SK-N-MC (cell line): ENCODE results near the gene UGP2.
"Not testable (repeated sequence)": the region's sequence is repeated elsewhere in the genome, so short reads cannot be mapped to it uniquely, and the experiment has no call there.

Experiments
- DNase-seq: peaks from one replicate; pipeline ENCODE4 v3.0.0-alpha.2; 2011; ENCODE audit warnings: low read depth, low spot score
- H3K27ac ChIP-seq: fragments of 200-600 bp; sonication (generic); 2 replicates; pipeline ENCODE4 v1.5.1; 2016; ENCODE audit warnings: mixed run types
- H3K36me3 ChIP-seq: fragments of 200-600 bp; sonication (generic); 2 replicates; pipeline ENCODE4 v1.6.1; 2017; ENCODE audit warnings: antibody characterized with exemption, low read length, mixed read lengths; ENCODE audit not compliant: insufficient read depth
- H3K4me3 ChIP-seq: fragments of 200-600 bp; sonication (generic); 2 replicates; pipeline ENCODE4 v1.5.1; 2016
- H3K9ac ChIP-seq: fragments of 200-600 bp; sonication (generic); 2 replicates; pipeline ENCODE4 v1.8.0; 2017; ENCODE audit warnings: mixed run types, mixed read lengths; ENCODE audit not compliant: insufficient read length
- H3K9me3 ChIP-seq: fragments of 200-600 bp; sonication (generic); 2 replicates; pipeline ENCODE4 v1.6.1; 2017; ENCODE audit warnings: low read depth, mild to moderate bottlenecking, antibody characterized with exemption, low read length, moderate library complexity, mixed read lengths
- EZH2 ChIP-seq: fragments of 200-600 bp; sonication (generic); IDR thresholded peaks from one replicate; pipeline ENCODE4 v1.6.1; 2017; ENCODE audit warnings: antibody characterized with exemption
- FOXP2 ChIP-seq: optimal IDR thresholded peaks from 2 replicates; pipeline ENCODE3; 2011; ENCODE audit warnings: mild to moderate bottlenecking, moderate library complexity; ENCODE audit not compliant: insufficient read depth; ENCODE audit errors: extremely low read length, control extremely low read depth
- POLR2AphosphoS5 ChIP-seq: IDR thresholded peaks from 2 replicates; pipeline ENCODE4 v1.6.1; 2012; ENCODE audit warnings: mild to moderate bottlenecking, low read depth, low read length, borderline replicate concordance

Gene UGP2

DNA sequence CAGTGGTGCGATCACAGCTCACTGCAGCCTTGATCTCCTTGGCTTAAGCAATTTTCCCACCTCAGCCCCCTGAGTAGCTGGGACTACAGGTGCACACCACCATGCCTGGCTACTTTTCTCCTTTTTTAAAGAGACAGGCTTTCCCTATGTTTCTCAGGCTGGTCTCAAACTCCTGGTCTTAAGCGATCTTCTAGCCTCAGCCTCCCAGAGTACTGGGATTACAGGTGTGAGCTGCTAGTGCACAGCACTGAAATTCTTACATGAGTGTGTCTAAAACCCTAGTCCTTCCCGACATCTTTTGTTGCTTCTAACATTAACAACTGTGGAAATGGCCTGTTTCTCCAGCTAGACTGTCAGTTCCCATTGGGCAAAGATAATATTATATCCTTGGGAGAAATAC lies 2.9 kb downstream of the UGP2 start:
- Histone ChIP-seq H3K36me3 (peaks cover 5% of the 10 kb centered on the region; the same call in 1 of the 2 replicates), H3K9me3 (no peaks in the 10 kb centered on the region; the same call in 1 of the 2 replicates), H3K4me3 (no peak overlapping the region), H3K9ac (no peak overlapping the region), H3K27ac (no peak overlapping the region)
- TF ChIP-seq EZH2 (no peak), FOXP2 (no peak), POLR2AphosphoS5 (no peak)
- no peak for DNase-seq

- Histone ChIP-seq H3K9ac (no peak overlapping the region), H3K36me3 (peaks cover 5% of the 10 kb centered on the region; the same call in 1 of the 2 replicates), H3K9me3 (no peaks in the 10 kb centered on the region; the same call in 1 of the 2 replicates), H3K4me3 (no peak overlapping the region), H3K27ac (peak overlapping the region; percentile 85; the same call in 1 of the 2 replicates)
- TF ChIP-seq POLR2AphosphoS5: no peak
- no peak for TF ChIP-seq EZH2
- no peak for TF ChIP-seq FOXP2
- DNase-seq: no peak
These were observed 4.2 kb downstream of the UGP2 start for GRCh38 chr2:63845866-63846265.

DNA sequence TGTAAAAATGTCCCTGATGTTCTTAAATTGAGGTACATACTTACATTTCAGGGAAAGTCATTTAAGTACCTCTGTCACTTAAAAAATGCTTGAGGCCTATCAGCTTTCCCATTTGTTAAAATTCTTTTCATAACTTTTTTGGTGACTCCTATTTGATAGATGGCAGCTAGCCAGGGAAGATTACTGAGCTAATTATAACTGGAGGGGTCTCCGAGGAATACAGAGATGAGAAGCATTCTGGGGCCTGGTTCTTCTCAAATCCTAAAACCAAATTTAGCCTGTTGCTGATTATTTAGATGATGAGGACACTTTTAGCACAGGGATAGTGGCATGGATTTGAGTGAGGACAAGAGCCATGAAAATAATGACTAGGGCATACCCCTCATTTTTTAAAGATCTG lies 4.8 kb downstream of the UGP2 start:
- H3K36me3 ChIP-seq: peaks cover 5% of the 10 kb centered on the region; the same call in 1 of the 2 replicates
- no peaks in the 10 kb centered on the region; the same call in 1 of the 2 replicates for H3K9me3 ChIP-seq
- peak; percentile 67 for DNase-seq
- H3K4me3 ChIP-seq: peak overlapping the region; percentile 39
- TF ChIP-seq FOXP2: no peak
- no peak for TF ChIP-seq EZH2
- no peak for TF ChIP-seq POLR2AphosphoS5
- H3K27ac ChIP-seq: peak overlapping the region; percentile 85
- H3K9ac ChIP-seq: no peak overlapping the region

- H3K9ac ChIP-seq, H3K9me3 ChIP-seq, DNase-seq, H3K4me3 ChIP-seq, H3K36me3 ChIP-seq, H3K27ac ChIP-seq: not testable (repeated sequence)
These were observed 5.9 kb downstream of the UGP2 start for GRCh38 chr2:63847571-63847970.

DNA sequence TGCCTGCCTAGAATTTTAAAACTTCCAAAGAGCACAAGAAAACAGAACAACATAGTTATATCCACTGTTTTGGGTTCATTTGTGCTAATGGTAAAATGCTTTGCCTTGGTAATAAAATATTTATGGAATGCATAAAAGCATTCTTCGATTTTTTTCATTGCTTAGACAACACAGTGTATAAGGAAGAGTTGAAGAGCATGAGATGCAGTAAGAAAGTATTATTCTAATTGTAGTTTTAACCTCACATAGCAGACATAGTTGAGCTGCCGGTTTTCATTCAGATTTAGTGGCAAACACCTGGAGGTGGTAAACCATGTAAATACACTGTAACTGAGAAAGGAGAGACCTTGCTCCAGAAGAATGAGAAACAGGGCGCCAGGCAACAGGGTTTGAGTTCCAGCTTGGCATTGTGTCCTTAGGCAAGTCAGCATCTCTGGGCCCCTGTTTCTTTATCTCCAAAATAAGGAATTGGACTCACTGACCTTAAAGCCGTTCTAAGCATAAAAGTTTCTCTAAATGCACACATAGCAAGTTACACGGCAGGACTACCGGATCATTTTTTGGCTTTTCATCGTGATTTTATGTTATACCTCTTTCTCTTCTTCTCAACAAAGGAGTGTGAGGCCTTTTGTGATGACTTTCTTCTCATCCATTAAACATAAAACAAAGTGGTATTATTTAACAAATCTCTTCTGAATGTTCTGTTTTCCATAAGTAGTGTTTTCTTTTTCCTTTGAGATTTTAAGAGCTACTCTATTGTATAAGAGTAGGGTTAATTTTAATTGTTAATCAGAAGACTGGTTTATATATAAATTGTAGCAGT lies 7.9 kb downstream of the UGP2 start:
- Histone ChIP-seq H3K9ac (peak overlapping the region; percentile 78), H3K9me3 (no peaks in the 10 kb centered on the region; the same call in 1 of the 2 replicates), H3K36me3 (peaks cover 5% of the 10 kb centered on the region; the same call in 1 of the 2 replicates), H3K4me3 (peak overlapping the region; percentile 63), H3K27ac (peak overlapping the region; percentile 95)
- no peak for DNase-seq
- TF ChIP-seq EZH2 (no peak), POLR2AphosphoS5 (no peak), FOXP2 (no peak)

DNA sequence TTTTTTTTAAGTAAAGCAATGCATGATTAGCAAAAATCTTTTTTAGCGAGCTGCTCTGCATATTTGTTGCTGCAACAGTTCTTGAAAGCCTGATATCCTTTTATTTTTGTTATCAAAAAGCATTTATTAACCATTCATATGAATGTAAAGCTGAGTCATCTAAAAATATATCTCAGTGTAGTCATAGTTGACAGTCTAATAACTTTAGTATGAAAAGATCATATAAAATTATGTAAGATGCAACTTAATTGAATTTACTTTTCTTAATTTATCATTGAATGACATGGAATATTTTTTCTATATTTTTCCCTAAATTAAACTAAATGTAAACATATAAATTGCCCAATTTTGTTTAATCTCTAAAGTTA lies 8.5 kb downstream of the UGP2 start:
- peak overlapping the region; percentile 78 for H3K9ac ChIP-seq
- H3K27ac ChIP-seq: peak overlapping the region; percentile 95
- DNase-seq: no peak
- peaks cover 5% of the 10 kb centered on the region; the same call in 1 of the 2 replicates for H3K36me3 ChIP-seq
- TF ChIP-seq EZH2 (no peak), POLR2AphosphoS5 (no peak), FOXP2 (no peak)
- H3K9me3 ChIP-seq: no peaks in the 10 kb centered on the region; the same call in 1 of the 2 replicates
- H3K4me3 ChIP-seq: peak overlapping the region; percentile 63

DNA sequence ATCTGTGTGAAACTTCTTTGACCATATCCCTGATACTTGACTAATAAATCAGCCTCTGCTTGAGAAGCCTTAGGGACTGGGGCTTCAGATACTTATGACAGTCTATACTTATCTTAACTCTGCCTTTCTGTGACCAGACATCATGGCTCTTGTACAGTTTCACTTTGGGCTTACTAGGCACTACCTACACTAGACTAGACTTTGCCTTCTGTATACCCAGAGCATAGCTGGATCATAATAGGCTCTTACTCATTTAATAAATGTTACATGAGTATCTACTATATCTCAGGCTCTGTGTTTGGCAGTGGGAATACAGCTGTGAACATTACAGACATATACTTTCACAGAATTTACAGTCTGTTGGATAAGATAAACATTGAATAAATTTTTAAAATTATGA lies 9.0 kb downstream of the UGP2 start:
- H3K27ac ChIP-seq: peak overlapping the region; percentile 95
- no peak for DNase-seq
- H3K36me3 ChIP-seq: peaks cover 6% of the 10 kb centered on the region
- peak overlapping the region; percentile 78 for H3K9ac ChIP-seq
- no peak overlapping the region; the same call in 1 of the 2 replicates for H3K4me3 ChIP-seq
- H3K9me3 ChIP-seq: no peaks in the 10 kb centered on the region; the same call in 1 of the 2 replicates
- TF ChIP-seq EZH2 (no peak), POLR2AphosphoS5 (no peak), FOXP2 (no peak)

DNA sequence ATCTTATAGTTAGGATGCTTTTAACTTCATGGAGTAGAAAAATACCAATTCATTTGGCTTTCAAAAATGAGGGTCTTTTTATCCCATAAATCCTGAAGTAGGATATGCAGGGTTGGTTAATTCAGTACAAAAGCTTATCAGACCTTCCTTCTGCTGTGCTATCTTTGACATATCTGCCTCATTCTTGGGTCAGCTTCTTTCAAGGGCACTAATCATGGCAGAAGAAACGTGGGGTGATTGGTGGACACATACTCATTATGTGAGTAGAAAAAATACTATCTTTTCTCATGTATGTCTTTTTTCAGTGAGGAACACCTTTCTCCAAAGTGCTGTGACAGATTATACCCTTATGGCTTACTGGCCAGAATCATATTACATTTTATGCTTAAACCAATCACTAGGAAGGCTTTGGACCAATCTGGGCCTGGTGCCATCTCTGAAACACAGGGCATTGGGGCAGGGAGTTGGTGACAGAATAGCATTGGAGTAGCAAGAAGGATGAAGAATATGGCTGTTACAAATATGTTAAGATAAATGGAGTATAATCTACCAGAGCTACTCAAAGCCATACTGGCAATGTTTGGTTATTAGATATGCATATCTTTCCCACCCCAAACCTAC lies 10.1 kb downstream of the UGP2 start:
- no peaks in the 10 kb centered on the region; the same call in 1 of the 2 replicates for H3K9me3 ChIP-seq

More for the DNA sequence above, 10.1 kb downstream of the UGP2 start:
- Histone ChIP-seq H3K4me3 (no peak overlapping the region), H3K36me3 (peaks cover 18% of the 10 kb centered on the region), H3K27ac (no peak overlapping the region), H3K9ac (no peak overlapping the region)
- no peak for DNase-seq
- no peak for TF ChIP-seq POLR2AphosphoS5
- TF ChIP-seq FOXP2: no peak
- TF ChIP-seq EZH2: no peak
